Right lobe of liver (tissue), 6 donors: ENCODE results near the gene KLHL6. TPM values are rescaled to one million over a fixed set of nuclear protein-coding genes. Genes with fewer than 3 reads are reported as not detected.
A peak's percentile ranks its signal among the peaks of the same experiment; 100 is the strongest.
"Not testable (repeated sequence)": the region's sequence is repeated elsewhere in the genome, so short reads cannot be mapped to it uniquely, and the experiment has no call there.

Experiments used
- ATAC-seq, 4 donors: fragments of 200-7000 bp; cut with Tn5 transposase; one replicate each; pipeline ENCODE4 v1.9.1; 2020; ENCODE audit warnings: mild to moderate bottlenecking in 4 of 4, moderate library complexity in 4 of 4
- DNase-seq, 3 donors: peaks; one replicate each; pipeline ENCODE4 v3.0.0-alpha.2; 2020
- H3K27ac ChIP-seq, 3 donors: fragments of 200-600 bp; one replicate each; pipeline ENCODE4 v1.8.0; 2022
- H3K27me3 ChIP-seq, 2 donors: fragments of 200-600 bp; one replicate each; pipeline ENCODE4 v1.8.0; 2022
- H3K36me3 ChIP-seq, 4 donors: fragments of 200-600 bp; sonication (generic) in 1 of 4; one replicate each; pipeline versions ENCODE4 v1.5.1 to v1.8.0; 2017 to 2022; ENCODE audit warnings: control low read depth in 1 of 4
- H3K4me1 ChIP-seq, 4 donors: fragments of 200-600 bp; sonication (generic) in 1 of 4; one replicate each; pipeline versions ENCODE4 v1.5.1 to v1.8.0; 2017 to 2022; ENCODE audit warnings: control low read depth in 1 of 4
- H3K4me3 ChIP-seq, 3 donors: fragments of 200-600 bp; one replicate each; pipeline ENCODE4 v1.8.0; 2022
- H3K9me3 ChIP-seq, 4 donors: fragments of 200-600 bp; sonication (generic) in 1 of 4; one replicate each; pipeline versions ENCODE4 v1.5.1 to v1.8.0; 2017 to 2022; ENCODE audit warnings: control low read depth in 1 of 4
- CTCF ChIP-seq, 4 donors: fragments of 200-600 bp in 3 of 4; fragments of 450-650 bp in 1 of 4; IDR thresholded peaks; one replicate each; pipeline versions ENCODE4 v1.5.1 to v1.8.0; 2016 to 2022; ENCODE audit warnings: antibody characterized with exemption in 4 of 4, mild to moderate bottlenecking in 2 of 4
- POLR2A ChIP-seq: fragments of 450-650 bp; IDR thresholded peaks from one replicate; pipeline ENCODE4 v1.6.1; 2017; ENCODE audit warnings: antibody characterized with exemption, mild to moderate bottlenecking
- WGBS: methylation state at CpG from one replicate; pipeline ENCODE4 v1.1.6; 2018; ENCODE audit warnings: low coverage, low lambda C conversion rate; ENCODE audit not compliant: insufficient coverage; ENCODE audit errors: missing lambda C conversion rate; 5-methylcytosine and 5-hydroxymethylcytosine counted together
- intact Hi-C, 2 donors: fragments of 100-400 bp; cut with DNase I; formaldehyde crosslinking; loops; one replicate each; pipeline versions ENCODE4 v1.11.2 to v1.14.1; 2022
- total RNA-seq, 6 experiments: library from RNA; depleted of rRNA in 2 of 6; stranded (reverse); fragments of >200 nt in 2 of 6; fragmentation: NEBNext Ultra II Directional in 3 of 6; extraction: Animal tissue kit (Norgen Biotek cat#: 25700) in 3 of 6; gene quantifications; one replicate each; pipeline versions ENCODE4 v1.1.0 to v1.2.4, GENCODE V29; 2016 to 2023
- donor health status: DM: no; HTN: yes; CAD: no.
- donor health status: DM: no; HTN: no; CAD: no.
- donor health status: DM: no; HTN: no; CAD: no.
- donor health status: DM: no; HTN: yes; CAD: no.
- donor health status: DM: no; HTN: yes; CAD: no.

The KLHL6 gene
- total RNA-seq, 6 experiments from 2014 or later = 0.59 to 2.7 (median 1.6) TPM

DNA sequence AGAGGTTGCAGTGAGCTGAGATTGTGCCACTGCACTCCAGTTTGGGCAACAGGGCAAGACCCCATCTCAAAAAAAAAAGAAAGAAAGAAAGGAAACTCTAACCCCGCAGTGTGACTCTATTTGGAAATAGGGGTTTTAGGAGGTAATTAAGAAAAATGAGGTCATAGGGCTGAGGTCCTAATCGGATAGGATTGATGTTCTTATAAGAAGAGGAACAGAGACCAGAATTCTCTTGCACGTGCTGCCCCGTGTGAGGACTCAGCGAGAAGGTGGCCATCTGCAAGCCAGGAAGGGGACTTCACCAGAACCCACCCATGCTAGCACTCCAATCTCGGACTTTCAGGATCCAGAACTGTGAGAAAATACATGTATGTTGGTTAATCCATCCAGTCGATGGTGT is 25.8 kb downstream of the KLHL6 start:
- intact Hi-C loops = no loop called here
- no peak for ATAC-seq
- no peak for TF ChIP-seq CTCF (IDR thresholded peaks at IDR 0.05)
- Histone ChIP-seq H3K9me3 (no peaks in the 10 kb centered on the region), H3K27me3 (no peaks in the 10 kb centered on the region), H3K4me1 (no peaks in the 10 kb centered on the region), H3K4me3 (no peak overlapping the region), H3K27ac (no peak overlapping the region), H3K36me3 (no peaks in the 10 kb centered on the region)
- DNase-seq = no peak
- WGBS = 71% methylated on average over 6 of the region's 7 CpGs

DNA sequence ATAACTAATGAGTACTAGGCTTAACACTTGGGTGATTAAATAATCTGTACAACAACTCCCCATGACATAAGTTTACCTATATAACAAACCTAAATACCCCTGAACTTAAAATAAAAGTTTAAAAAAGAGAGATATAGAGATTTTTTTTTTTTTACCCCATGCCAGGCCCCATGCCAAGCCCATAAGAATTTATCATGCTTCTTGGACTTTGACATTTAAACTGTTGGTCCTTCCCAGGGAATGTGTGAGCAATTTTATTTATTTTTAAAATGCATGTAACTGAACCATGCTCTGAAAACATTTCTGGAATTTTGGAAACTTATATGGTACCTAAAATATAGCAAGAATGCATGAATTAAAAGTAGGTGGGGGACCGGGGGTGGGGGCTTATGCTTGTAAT is 26.3 kb downstream of the KLHL6 start:
- ATAC-seq (peak in 1 of 4 donors; percentile 32), DNase-seq (no peak)
- no peaks in the 10 kb centered on the region for H3K9me3 ChIP-seq
- no peaks in the 10 kb centered on the region for H3K4me1 ChIP-seq
- no peaks in the 10 kb centered on the region for H3K36me3 ChIP-seq
- H3K27me3 ChIP-seq = no peaks in the 10 kb centered on the region
- TF ChIP-seq POLR2A (no peak), CTCF (IDR thresholded peaks at IDR 0.05) (no peak)
- WGBS = 64% methylated on average over 1 of the region's 1 CpG
- intact Hi-C loops = no loop called here
- H3K4me3 ChIP-seq = no peak overlapping the region
- H3K27ac ChIP-seq = no peak overlapping the region

- H3K4me3 ChIP-seq, H3K27me3 ChIP-seq, H3K36me3 ChIP-seq, H3K4me1 ChIP-seq, DNase-seq, intact Hi-C loops, ATAC-seq, H3K9me3 ChIP-seq, H3K27ac ChIP-seq: not testable (repeated sequence)
- WGBS = 90% methylated on average over 6 of the region's 6 CpGs
These were observed 26.7 kb downstream of the KLHL6 start for GRCh38 chr3:183528758-183529157.

DNA sequence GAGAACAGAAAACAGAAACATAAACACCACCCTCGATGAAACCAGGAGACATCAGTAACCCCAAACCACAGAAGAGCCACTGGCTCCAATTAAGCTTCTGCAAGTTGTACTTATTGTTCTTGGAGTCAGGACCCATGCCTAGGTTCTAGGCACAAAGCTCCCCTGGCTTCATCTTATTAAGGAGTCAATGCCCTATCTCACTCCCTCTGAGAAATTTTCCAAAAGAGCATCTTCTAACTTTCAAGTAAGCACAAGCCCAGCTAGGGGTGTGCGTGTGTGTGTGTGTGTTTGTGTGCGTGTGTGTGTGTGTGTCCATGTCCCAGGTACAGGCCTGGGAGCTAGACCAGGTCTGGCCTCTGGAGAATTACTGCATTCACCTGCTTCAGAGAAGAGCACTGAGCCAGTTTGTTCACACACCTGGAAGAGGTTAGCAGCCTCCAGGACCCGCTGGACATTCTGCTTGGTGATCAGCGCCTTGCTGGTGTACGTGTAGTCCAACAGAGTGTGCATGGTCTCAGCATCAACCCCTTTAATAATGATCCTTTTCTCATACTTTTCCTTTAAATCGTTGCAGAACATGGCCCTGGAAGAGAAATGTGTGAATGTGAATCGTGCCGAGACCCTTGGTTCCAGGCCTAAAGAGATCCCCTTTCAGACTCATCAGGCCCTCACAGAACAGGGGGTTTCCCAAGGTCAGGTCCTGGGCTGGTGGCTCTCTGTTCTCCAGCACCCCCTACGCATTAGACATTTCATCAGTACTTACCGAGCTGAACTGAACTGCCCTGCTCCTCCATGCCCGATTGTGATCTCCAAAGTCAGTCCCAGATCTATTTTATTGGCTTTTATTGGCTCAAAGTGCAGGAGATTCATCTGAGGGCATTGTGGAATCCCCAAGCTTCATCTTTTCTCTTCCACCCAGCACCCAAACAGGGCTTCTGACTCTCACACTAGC is 27.8 kb downstream of the KLHL6 start:
- ATAC-seq (peak in 2 of 4 donors; percentile 46 to 50), DNase-seq (no peak)
- no peak overlapping the region for H3K4me3 ChIP-seq
- H3K9me3 ChIP-seq = no peaks in the 10 kb centered on the region
- H3K27ac ChIP-seq = no peak overlapping the region
- WGBS = 73% methylated on average over 9 of the region's 12 CpGs
- H3K4me1 ChIP-seq = no peaks in the 10 kb centered on the region
- no peak for TF ChIP-seq POLR2A
- TF ChIP-seq CTCF (IDR thresholded peaks at IDR 0.05) = no peak
- intact Hi-C loops = no loop called here
- no peaks in the 10 kb centered on the region for H3K36me3 ChIP-seq
- H3K27me3 ChIP-seq = no peaks in the 10 kb centered on the region

DNA sequence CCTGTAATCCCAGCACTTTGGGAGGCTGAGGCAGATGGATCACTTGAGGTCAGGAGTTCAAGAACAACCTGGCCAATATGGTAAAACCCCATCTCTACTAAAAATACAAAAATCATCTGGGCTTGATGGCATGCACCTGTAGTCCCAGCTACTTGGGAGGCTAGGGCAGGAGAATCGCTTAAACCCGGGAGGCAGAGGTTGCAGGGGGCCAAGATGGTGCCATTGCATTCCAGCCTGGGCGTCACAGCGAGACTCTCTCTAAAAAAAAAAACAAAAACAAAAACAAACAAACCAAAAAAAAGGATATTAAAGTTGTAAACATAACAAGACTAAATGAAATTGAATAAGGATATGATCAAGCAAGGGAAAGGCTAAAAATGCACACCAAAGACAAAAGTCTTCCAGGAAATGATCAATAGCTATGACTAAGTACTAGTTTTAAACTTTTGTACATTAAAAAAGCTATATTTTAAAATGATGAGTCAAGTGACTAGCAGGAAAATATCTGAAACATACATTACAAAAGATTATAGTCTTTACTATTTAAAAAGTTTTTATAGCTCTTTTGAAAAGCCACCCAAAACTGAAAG is 28.6 kb downstream of the KLHL6 start:
- Histone ChIP-seq H3K4me3 (no peak overlapping the region), H3K4me1 (no peaks in the 10 kb centered on the region), H3K9me3 (no peaks in the 10 kb centered on the region), H3K27ac (no peak overlapping the region), H3K36me3 (no peaks in the 10 kb centered on the region), H3K27me3 (no peaks in the 10 kb centered on the region)
- TF ChIP-seq POLR2A (no peak), CTCF (IDR thresholded peaks at IDR 0.05) (no peak)
- ATAC-seq = no peak
- intact Hi-C loops = no loop called here
- WGBS = 88% methylated on average over 3 of the region's 4 CpGs
- no peak for DNase-seq
